ENCODE results near the gene EIF1AD. TPM values are rescaled to one million over a fixed set of nuclear protein-coding genes. Genes with fewer than 3 reads are reported as not detected.

Gene EIF1AD
- total and polyA plus RNA-seq, 2 of the 8 experiments (the other 6 are each of a cell fraction or from before 2014, with no cell fraction given): 32.6 to 39.9 TPM

GRCh38 chr11:65978391-65979238 is 23.3 kb downstream of the EIF1AD start (continued):
- TF ChIP-seq FOSL1 (IDR thresholded peaks at IDR 0.05; ENCODE audit: insufficient read depth, low read depth, low read length): no peak

Data from H1 (cell line).